Measurements from ENCODE around the gene TYMP.
A peak's percentile ranks its signal among the peaks of the same experiment; 100 is the strongest.

TYMP gene

DNA sequence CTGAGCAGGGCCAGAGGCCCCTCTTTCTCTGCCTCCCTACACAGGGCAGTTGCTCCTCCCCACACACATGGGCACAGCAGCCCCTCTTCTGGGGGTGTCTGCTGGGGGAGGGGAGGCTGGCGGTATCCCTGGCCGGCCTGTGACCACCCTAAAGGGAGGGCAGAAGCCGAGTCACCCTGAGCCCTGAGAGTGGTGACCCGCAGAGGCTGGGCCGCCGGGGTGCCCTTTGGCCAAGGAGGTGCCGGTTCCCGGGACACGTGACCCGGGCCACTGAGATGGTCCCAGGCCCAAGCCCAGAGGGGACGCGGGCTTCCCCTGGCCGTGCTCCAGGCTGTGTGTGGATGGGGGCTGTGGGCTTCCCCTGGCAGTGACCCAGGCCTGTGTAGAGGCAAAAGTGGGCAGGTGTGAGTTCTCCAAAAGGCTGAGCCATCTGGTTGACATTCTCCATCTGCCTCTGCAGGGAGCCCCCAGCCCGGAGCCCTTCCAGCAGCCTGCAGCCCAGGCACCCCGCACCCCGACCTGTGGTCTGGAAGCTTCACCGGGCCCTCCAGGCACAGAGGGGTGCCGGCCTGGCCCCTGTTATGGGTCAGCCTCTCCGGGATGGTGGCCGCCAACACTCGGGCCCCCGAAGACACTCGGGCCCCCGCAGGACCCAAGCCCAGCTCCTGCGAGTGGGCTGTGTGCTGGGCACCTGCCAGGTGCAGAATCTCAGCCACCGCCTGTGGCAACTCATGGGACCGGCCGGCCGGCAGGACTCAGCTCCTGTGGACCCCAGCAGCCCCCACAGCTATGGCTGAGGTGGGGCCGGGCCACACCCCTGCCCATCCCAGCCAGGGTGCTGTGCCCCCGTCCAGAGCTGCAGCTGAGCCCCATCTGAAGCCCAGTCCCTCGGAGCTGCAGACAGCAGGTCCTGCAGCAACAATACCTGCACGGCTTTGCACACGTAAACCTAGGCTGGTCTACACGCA, 47.4 kb downstream of the TYMP start:
- DNase-seq: no peak

DNA sequence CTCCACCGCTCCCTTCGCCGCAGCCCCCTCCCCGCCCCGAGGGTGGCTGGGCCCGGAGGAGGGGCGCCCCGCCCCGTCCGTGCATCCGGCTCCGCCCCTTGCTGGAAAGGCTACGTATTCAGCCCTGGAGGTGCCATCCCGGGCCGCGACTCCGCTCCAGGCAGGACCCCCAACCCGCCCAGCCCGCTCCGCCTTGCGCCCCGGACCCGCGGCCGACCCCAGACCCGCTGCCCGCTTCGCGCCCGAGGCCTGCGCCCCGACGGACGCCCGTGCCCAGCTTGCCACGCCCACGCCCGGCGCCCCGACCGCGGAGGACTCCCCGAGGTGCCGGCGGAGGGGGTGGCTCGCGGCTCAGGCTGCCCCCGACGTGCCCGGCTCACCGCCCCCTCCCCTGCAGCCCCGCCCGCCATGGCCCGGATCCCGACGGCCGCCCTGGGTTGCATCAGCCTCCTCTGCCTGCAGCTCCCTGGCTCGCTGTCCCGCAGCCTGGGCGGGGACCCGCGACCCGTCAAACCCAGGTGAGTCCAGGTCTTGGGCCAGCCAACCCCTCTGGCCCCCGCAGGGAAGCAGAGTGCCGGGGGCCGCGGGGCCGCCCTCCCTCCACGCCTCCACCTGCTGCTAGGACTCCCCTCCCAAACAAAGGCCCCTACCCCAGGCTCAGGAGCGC, 48.2 kb downstream of the TYMP start, which contains the start of gene ADM2:
Gene ADM2 (plus strand): TSS at position 104 of the 667 bp plus-strand sequence. CDS start 305 bp downstream, at position 409.
- DNase-seq: peak; percentile 75

DNA sequence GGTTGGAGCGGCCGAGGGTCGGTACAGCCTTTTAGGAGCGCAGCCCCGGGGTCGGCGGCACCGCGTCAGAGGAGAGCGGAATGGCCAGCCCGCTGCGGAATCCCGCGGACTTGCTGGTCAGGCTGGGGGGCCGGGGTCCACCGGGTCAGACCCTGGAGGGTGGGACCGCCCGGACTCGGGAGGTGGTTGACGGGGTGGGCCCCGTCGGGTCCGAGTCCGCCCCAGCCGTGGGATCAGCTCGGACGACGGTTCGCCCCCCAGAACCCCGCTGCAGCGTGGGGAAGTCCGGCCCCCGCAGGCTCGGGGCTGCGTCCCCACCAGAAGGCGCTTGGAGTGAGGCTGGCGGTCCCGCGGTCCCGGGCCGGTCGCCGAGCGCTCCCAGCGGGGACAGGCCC, 48.8 kb downstream of the TYMP start:
- no peak for DNase-seq

DNA sequence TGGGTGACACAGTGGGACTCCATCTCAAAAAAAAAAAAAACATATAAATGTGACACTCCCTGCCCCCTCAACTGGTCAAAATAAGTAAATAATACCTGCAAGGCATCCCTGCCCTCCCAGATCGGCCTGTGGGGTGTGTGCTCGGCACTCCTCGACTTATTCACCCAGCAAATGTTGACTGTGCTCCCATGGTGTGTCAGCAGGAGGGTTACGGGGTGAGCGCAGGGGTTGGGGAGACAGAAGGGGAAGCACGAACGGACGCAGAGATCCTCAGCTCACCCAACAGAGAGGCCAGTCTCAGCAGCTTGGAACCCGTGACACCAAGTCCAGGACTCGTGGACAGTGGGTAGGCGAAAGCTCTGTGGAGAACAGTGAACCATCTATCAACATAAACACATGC, 50.1 kb downstream of the TYMP start:
- no peak for DNase-seq

DNA sequence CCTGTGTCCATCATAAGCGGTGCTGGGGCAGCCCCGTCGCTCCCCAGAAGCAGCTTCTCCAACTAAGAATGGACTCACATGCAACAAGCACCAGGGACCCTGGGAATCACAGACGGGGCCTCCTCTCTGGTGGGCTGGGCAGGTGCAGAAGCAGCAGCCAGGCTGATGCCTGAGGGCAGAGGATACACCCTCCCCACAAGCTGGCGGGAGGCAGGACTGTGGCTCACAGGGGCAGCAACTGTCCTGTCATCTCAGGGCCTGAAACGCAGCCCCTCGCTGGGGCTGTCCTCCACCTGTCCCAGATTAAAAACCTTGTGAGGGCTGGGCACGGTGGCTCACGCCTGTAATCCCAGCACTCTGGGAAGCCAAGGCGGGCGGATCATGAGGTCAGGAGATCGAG, 51.9 kb downstream of the TYMP start:
- DNase-seq: no peak

DNA sequence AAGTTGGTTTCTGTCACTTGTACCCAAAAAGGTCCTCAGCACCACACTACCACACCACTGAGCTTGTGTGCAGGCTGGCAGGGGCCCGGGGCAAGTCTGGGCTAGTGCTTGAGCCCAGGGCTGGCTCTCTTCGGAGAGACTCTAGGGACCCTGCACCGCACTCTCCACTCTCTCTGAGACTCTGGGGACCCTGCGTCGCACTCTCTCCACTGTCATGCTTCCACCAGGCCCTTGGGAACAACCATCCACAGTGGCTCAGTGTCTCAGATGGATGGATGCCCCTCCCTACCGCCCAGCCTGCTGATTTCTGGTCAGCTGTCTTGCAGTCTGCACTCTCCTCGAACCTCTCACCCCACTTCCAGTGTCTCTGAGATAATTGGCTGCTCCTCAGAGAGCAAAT, 52.9 kb downstream of the TYMP start:
- no peak for DNase-seq

Measured in CD4-positive, alpha-beta T cell treated with Interleukin-10 for 1 hour (primary cell).